Brain microvascular endothelial cell (primary cell): ENCODE data around the gene GPR183.

Experiments used
- DNase-seq: peaks from one replicate; pipeline ENCODE4 v3.0.0-alpha.2; 2020
- H3K27ac ChIP-seq: fragments of 250-450 bp; sonication (Bioruptor Pico); 2 replicates; pipeline ENCODE4 v1.5.1; 2020; ENCODE audit warnings: mild to moderate bottlenecking, moderate library complexity
- H3K27me3 ChIP-seq: fragments of 250-450 bp; sonication (Bioruptor Pico); replicated peaks from 2 replicates; pipeline ENCODE4 v1.5.1; 2020; ENCODE audit warnings: mild to moderate bottlenecking
- H3K36me3 ChIP-seq: fragments of 250-450 bp; sonication (Bioruptor Pico); replicated peaks from 2 replicates; pipeline ENCODE4 v1.5.1; 2020; ENCODE audit warnings: mild to moderate bottlenecking
- H3K4me3 ChIP-seq: 2 replicates; pipeline ENCODE4 v1.5.1; 2011; ENCODE audit warnings: low read depth, mild to moderate bottlenecking, control low read depth, low read length, moderate library complexity
- in situ Hi-C: cut with HindIII; loops from 2 replicates; pipeline ENCODE4 v1.10.0; 2017; ENCODE audit warnings: low sequenced_read_pairs, low pct_ligation_motif_present
- TF ChIP-seq, protein P1 (sequence below): IDR thresholded peaks from 2 replicates; pipeline ENCODE4 v1.5.1; 2011; ENCODE audit warnings: low read depth, mild to moderate bottlenecking, moderate library complexity, low read length, control low read depth, inconsistent platforms; ENCODE audit errors: missing control alignments

The GPR183 gene, protein sequence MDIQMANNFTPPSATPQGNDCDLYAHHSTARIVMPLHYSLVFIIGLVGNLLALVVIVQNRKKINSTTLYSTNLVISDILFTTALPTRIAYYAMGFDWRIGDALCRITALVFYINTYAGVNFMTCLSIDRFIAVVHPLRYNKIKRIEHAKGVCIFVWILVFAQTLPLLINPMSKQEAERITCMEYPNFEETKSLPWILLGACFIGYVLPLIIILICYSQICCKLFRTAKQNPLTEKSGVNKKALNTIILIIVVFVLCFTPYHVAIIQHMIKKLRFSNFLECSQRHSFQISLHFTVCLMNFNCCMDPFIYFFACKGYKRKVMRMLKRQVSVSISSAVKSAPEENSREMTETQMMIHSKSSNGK

GRCh38 chr13:99307247-99307646, at the start of gene GPR183:
Gene GPR183 (minus strand): TSS chr13:99307399. CDS start chr13:99296145, 11,254 bp downstream.
- in situ Hi-C loops, result no loop called here

DNA sequence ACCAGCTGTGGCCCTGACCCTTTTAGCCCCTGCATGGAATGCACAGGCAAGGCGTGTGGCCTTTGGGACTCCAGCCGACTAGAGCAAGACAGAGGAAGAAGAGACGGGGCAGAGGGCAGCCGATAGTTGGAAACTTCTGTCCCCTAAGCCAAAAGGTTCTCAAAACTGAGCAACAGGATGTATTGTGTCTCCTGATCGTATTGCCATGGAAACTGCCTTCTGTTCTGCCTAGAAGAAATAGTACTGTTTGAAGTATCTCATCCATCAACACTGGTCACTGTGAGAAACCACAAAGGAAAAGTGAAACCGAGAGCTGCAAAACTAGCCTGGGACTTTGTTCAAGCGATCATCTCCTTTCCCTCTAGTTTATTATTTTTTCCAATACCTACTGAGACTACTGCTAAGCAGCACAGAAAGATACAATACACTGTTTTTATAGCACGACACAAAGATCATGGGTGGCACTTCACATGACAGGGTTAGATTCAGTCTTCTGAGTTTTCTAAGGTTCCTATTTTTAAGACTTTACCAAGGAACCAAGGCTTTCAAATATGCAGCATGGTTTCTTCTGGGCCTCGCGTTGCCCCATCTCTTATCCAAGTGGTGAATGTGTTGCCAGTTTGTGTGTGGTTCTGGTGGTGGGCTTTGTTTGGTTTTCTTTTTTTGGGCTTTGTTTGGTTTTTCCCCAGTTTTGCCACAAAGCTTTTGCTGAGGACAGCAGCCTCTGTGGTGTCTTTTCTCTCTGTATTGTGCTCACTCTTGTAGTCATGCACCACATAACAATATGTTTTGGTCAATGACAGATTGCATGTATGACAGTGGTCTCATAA, 49.3 kb upstream of the GPR183 start:
- no peaks in the 10 kb centered on the region for H3K27me3 ChIP-seq
- TF ChIP-seq, protein P1, sequence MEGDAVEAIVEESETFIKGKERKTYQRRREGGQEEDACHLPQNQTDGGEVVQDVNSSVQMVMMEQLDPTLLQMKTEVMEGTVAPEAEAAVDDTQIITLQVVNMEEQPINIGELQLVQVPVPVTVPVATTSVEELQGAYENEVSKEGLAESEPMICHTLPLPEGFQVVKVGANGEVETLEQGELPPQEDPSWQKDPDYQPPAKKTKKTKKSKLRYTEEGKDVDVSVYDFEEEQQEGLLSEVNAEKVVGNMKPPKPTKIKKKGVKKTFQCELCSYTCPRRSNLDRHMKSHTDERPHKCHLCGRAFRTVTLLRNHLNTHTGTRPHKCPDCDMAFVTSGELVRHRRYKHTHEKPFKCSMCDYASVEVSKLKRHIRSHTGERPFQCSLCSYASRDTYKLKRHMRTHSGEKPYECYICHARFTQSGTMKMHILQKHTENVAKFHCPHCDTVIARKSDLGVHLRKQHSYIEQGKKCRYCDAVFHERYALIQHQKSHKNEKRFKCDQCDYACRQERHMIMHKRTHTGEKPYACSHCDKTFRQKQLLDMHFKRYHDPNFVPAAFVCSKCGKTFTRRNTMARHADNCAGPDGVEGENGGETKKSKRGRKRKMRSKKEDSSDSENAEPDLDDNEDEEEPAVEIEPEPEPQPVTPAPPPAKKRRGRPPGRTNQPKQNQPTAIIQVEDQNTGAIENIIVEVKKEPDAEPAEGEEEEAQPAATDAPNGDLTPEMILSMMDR, result no peak
- peak overlapping the region; percentile 94 for H3K27ac ChIP-seq
- H3K36me3 ChIP-seq, result no peaks in the 10 kb centered on the region
- peak overlapping the region; percentile 15 for H3K4me3 ChIP-seq
- peak; percentile 96 for DNase-seq
- in situ Hi-C loops, result no loop called here

More at GRCh38 chr13:99307247-99307646, at the start of gene GPR183:
- H3K36me3 ChIP-seq, result no peaks in the 10 kb centered on the region
- H3K27me3 ChIP-seq, result no peaks in the 10 kb centered on the region
- peak; percentile 53 for DNase-seq
- TF ChIP-seq, protein P1, result no peak
- peak within 1 kb of the TSS; percentile 95 for H3K27ac ChIP-seq
- H3K4me3 ChIP-seq, result no peak within 1 kb of the TSS

DNA sequence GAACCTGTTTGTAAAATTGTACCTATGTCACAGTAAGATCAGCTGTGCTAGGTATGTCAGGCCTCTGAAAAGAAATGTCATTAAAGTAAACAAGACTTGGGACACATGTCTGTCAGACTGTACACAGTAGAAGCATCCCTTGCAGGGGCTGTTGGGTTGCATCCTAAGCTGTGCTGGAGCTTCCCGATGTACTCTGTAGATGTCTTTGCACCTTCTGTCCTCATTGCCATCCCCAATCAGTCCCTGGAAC, 48.7 kb upstream of the GPR183 start:
- Histone ChIP-seq H3K36me3 (no peaks in the 10 kb centered on the region), H3K27me3 (no peaks in the 10 kb centered on the region), H3K4me3 (peak overlapping the region; percentile 2), H3K27ac (peak overlapping the region; percentile 94)
- TF ChIP-seq, protein P1, result no peak
- in situ Hi-C loops, result no loop called here
- no peak for DNase-seq

DNA sequence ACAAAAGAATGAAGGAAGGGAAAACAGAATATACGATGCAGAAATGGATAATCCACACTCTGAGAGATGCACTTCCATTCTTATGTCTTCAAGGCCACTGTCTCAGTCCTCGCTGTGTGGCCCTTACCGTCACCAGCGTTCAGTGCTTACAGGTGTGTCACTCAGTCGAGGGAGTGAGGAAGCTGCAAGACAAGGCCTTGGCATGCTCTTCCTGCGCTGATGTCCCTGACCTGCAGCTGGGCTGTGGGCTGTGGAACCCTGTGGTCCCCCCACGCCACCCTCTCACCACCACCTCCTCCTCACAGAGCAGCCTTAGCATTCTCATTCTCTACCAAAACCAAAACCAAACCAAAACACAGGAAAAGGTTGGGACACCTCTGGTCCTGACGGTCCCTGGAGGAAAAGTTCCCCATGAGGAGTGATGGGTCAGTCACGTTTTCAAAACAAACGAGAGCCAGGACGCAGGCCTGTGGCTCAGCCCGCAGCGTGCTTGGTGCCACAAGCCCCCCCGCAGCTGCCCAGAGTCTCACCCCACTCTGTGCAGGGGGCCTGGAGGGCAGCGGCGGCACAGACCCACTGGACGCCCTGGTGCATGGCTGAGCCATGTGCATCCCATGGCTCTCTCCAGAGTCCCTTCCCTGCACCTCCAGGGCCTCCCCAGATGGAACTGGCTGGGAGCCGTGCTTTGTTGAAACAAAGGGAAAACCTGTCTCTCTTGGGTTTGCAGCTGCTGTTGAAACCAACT, 48.2 kb upstream of the GPR183 start:
- H3K4me3 ChIP-seq, result no peak overlapping the region
- H3K27me3 ChIP-seq, result no peaks in the 10 kb centered on the region
- in situ Hi-C loops, result no loop called here
- no peak for DNase-seq
- TF ChIP-seq, protein P1, result no peak
- H3K27ac ChIP-seq, result peak overlapping the region; percentile 94
- no peaks in the 10 kb centered on the region for H3K36me3 ChIP-seq

GRCh38 chr13:99354371-99354951, 47.3 kb upstream of the GPR183 start:
- no peak for DNase-seq
- Histone ChIP-seq H3K4me3 (no peak overlapping the region), H3K36me3 (no peaks in the 10 kb centered on the region), H3K27ac (no peak overlapping the region), H3K27me3 (no peaks in the 10 kb centered on the region)
- TF ChIP-seq, protein P1, result no peak
- in situ Hi-C loops, result no loop called here
